ENCODE results near the gene TPCN2. TPM values are rescaled to one million over a fixed set of nuclear protein-coding genes. Genes with fewer than 3 reads are reported as not detected.

The TPCN2 gene
- total RNA-seq, 6 experiments from 2014 or later, result 10.7 to 27.2 (median 15.6) TPM

DNA sequence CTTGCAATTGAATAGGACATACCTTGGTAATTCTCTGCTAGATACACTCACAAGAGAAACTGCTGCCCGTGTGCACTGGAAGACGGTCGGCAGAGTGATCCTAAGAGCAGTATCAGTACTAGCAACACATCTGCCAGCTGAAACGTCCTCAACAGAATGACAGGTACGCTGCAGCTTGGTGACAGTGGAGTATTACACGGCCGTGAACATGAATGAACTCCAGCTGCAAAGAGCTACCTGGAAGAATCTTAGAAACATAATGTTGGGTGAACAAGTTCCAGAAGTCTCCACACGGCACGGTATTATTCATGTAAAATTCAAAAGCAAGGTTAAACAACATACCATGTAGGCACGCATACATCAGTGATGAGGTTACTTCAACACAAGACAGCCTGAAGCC is 44.4 kb downstream of the TPCN2 start:
- H3K36me3 ChIP-seq, result peaks cover 0 to 14% (median 0%) of the 10 kb centered on the region in 4 donors
- no peak overlapping the region for H3K4me3 ChIP-seq
- ATAC-seq, result no peak
- intact Hi-C loops (cut with DNase I), result no loop called here
- TF ChIP-seq POLR2A (IDR thresholded peaks at IDR 0.05), result no peak
- TF ChIP-seq, protein P1, sequence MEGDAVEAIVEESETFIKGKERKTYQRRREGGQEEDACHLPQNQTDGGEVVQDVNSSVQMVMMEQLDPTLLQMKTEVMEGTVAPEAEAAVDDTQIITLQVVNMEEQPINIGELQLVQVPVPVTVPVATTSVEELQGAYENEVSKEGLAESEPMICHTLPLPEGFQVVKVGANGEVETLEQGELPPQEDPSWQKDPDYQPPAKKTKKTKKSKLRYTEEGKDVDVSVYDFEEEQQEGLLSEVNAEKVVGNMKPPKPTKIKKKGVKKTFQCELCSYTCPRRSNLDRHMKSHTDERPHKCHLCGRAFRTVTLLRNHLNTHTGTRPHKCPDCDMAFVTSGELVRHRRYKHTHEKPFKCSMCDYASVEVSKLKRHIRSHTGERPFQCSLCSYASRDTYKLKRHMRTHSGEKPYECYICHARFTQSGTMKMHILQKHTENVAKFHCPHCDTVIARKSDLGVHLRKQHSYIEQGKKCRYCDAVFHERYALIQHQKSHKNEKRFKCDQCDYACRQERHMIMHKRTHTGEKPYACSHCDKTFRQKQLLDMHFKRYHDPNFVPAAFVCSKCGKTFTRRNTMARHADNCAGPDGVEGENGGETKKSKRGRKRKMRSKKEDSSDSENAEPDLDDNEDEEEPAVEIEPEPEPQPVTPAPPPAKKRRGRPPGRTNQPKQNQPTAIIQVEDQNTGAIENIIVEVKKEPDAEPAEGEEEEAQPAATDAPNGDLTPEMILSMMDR (IDR thresholded peaks at IDR 0.05), result no peak
- H3K27ac ChIP-seq, result no peak overlapping the region
- H3K9me3 ChIP-seq, result no peaks in the 10 kb centered on the region
- 95% methylated on average over 7 of the region's 10 CpGs for WGBS (ENCODE audit: insufficient coverage, low coverage, low lambda C conversion rate, missing lambda C conversion rate)
- no peaks in the 10 kb centered on the region for H3K27me3 ChIP-seq
- no peak for DNase-seq
- no peaks in the 10 kb centered on the region for H3K4me1 ChIP-seq

DNA sequence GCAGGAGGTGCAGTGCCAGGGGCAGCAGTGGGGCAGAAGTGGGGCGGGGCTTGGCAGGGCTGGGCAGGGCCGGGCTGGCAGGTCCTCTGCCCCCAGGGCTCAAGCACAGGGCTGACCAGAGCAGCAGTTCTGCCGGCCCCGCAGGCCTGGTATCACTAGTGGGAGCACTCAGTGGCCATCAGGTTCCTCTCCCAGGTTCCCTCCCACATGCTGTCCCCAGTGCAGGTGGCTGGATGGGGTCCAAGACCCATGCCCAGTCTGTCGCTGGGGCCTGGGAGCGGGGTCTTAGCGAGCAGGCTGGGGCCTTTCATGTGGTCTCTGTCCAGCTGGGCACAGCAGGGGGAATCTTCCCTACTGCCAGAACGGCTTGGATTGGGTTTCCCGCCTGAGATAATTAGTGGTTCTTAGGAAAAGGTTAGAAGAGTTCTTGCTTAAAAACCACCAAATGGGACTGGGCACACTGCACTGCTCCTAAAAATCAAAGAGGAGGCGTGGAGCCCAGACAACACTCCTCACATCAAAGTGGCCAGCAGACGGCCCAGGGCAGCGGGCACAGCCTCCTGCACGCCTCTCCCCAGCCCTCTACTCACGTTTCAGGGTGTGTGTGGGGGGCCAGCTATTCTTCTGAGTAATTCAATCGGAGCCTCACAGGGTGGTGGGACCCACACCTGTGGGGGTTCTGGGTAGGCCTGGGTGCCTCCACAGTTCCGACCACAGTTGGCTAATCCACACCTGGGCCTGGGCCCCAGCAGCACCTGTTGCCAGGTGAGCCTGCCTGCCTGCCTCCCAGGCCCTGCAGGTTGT is 45.6 kb downstream of the TPCN2 start:
- ATAC-seq, result peak; percentile 43 to 62 (median 59)
- TF ChIP-seq, protein P1 (IDR thresholded peaks at IDR 0.05), result no peak
- no peak for DNase-seq
- H3K9me3 ChIP-seq, result no peaks in the 10 kb centered on the region
- intact Hi-C loops (cut with DNase I), result no loop called here
- H3K27ac ChIP-seq, result no peak overlapping the region
- WGBS (ENCODE audit: insufficient coverage, low coverage, low lambda C conversion rate, missing lambda C conversion rate), result 78% methylated on average over 4 of the region's 16 CpGs
- H3K27me3 ChIP-seq, result no peaks in the 10 kb centered on the region
- H3K4me1 ChIP-seq, result no peaks in the 10 kb centered on the region
- H3K36me3 ChIP-seq, result peaks cover 0 to 12% (median 0%) of the 10 kb centered on the region in 4 donors
- H3K4me3 ChIP-seq, result no peak overlapping the region

- intact Hi-C loops (cut with DNase I), result no loop called here
- Histone ChIP-seq H3K27me3 (no peaks in the 10 kb centered on the region), H3K36me3 (peaks cover 0 to 6% (median 0%) of the 10 kb centered on the region in 4 donors), H3K4me1 (no peaks in the 10 kb centered on the region), H3K27ac (no peak overlapping the region), H3K4me3 (no peak overlapping the region), H3K9me3 (no peaks in the 10 kb centered on the region)
- WGBS (ENCODE audit: insufficient coverage, low coverage, low lambda C conversion rate, missing lambda C conversion rate), result 60% methylated on average over 2 of the region's 10 CpGs
- DNase-seq, result no peak
- ATAC-seq, result no peak
- TF ChIP-seq, protein P1 (IDR thresholded peaks at IDR 0.05), result no peak
- TF ChIP-seq POLR2A (IDR thresholded peaks at IDR 0.05), result no peak
Measured at GRCh38 chr11:69094915-69095290, 46.2 kb downstream of the TPCN2 start.

DNA sequence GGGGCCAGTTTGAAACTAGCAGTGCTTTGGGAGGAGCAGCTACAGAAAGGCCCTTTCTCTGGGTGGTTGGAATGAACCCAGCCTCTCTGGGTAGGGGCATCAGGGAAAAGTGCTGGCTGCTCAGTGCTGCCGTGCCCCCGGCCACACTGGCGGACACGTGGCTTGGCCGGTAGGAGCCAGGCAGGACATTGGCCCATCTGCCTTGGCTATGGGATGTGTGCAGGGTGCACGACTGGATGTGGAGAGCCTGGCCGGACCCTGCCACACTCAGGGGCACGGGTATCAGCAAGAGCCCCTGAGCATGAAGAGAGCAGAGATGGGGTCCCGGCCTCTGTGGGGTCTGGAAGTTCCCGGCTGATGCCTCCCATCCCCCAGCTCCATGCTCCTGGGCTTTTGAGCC is 46.6 kb downstream of the TPCN2 start:
- Histone ChIP-seq H3K4me1 (no peaks in the 10 kb centered on the region), H3K9me3 (no peaks in the 10 kb centered on the region), H3K27ac (no peak overlapping the region), H3K36me3 (peaks cover 0 to 2% (median 0%) of the 10 kb centered on the region in 4 donors), H3K27me3 (no peaks in the 10 kb centered on the region), H3K4me3 (no peak overlapping the region)
- no CpG with 5 or more reads among the region's 10 CpGs for WGBS (ENCODE audit: insufficient coverage, low coverage, low lambda C conversion rate, missing lambda C conversion rate)
- no peak for DNase-seq
- ATAC-seq, result peak in 2 of 4 donors; percentile 7 to 8
- TF ChIP-seq POLR2A (IDR thresholded peaks at IDR 0.05), result no peak
- TF ChIP-seq, protein P1 (IDR thresholded peaks at IDR 0.05), result no peak
- intact Hi-C loops (cut with DNase I), result no loop called here
